ENCODE data around the gene LAG3.

Gene LAG3

GRCh38 chr12:6745741-6746525, 26.4 kb upstream of the LAG3 start:
- H3K4me1 ChIP-seq (ENCODE audit: insufficient read depth, low read length) = no peaks in the 10 kb centered on the region
- H3K36me3 ChIP-seq (ENCODE audit: insufficient read depth, low read length) = peaks cover 44% of the 10 kb centered on the region
- H2AFZ ChIP-seq (ENCODE audit: low read depth, low read length) = no peak overlapping the region
- H3K9me3 ChIP-seq (ENCODE audit: low read length) = no peaks in the 10 kb centered on the region
- no peak overlapping the region for H3K4me3 ChIP-seq (ENCODE audit: low read length)
- no peaks in the 10 kb centered on the region for H3K27me3 ChIP-seq (ENCODE audit: insufficient read depth, low read length)

GRCh38 chr12:6747216-6747615, 25.1 kb upstream of the LAG3 start:
- Histone ChIP-seq H3K27me3 (ENCODE audit: insufficient read depth, low read length) (no peaks in the 10 kb centered on the region), H3K36me3 (ENCODE audit: insufficient read depth, low read length) (peaks cover 55% of the 10 kb centered on the region), H3K9me3 (ENCODE audit: low read length) (no peaks in the 10 kb centered on the region), H2AFZ (ENCODE audit: low read depth, low read length) (no peak overlapping the region), H3K4me3 (ENCODE audit: low read length) (no peak overlapping the region), H3K4me1 (ENCODE audit: insufficient read depth, low read length) (peaks cover 8% of the 10 kb centered on the region)

- Histone ChIP-seq H3K4me3 (ENCODE audit: low read length) (no peak overlapping the region), H2AFZ (ENCODE audit: low read depth, low read length) (no peak overlapping the region), H3K27me3 (ENCODE audit: insufficient read depth, low read length) (no peaks in the 10 kb centered on the region), H3K9me3 (ENCODE audit: low read length) (no peaks in the 10 kb centered on the region), H3K36me3 (ENCODE audit: insufficient read depth, low read length) (peaks cover 55% of the 10 kb centered on the region), H3K4me1 (ENCODE audit: insufficient read depth, low read length) (peaks cover 12% of the 10 kb centered on the region)
Measured at GRCh38 chr12:6748761-6749160, 23.6 kb upstream of the LAG3 start.

- Histone ChIP-seq H3K36me3 (ENCODE audit: insufficient read depth, low read length) (peaks cover 55% of the 10 kb centered on the region), H3K4me3 (ENCODE audit: low read length) (no peak overlapping the region), H3K4me1 (ENCODE audit: insufficient read depth, low read length) (peaks cover 19% of the 10 kb centered on the region), H3K9me3 (ENCODE audit: low read length) (no peaks in the 10 kb centered on the region), H2AFZ (ENCODE audit: low read depth, low read length) (no peak overlapping the region), H3K27me3 (ENCODE audit: insufficient read depth, low read length) (no peaks in the 10 kb centered on the region)
Measured at GRCh38 chr12:6750506-6750905, 21.8 kb upstream of the LAG3 start.

GRCh38 chr12:6751767-6752166, 20.6 kb upstream of the LAG3 start:
- no peak overlapping the region for H2AFZ ChIP-seq (ENCODE audit: low read depth, low read length)
- H3K36me3 ChIP-seq (ENCODE audit: insufficient read depth, low read length) = peaks cover 51% of the 10 kb centered on the region
- peak overlapping the region; percentile 79 for H3K4me3 ChIP-seq (ENCODE audit: low read length)
- peaks cover 19% of the 10 kb centered on the region for H3K4me1 ChIP-seq (ENCODE audit: insufficient read depth, low read length)
- no peaks in the 10 kb centered on the region for H3K27me3 ChIP-seq (ENCODE audit: insufficient read depth, low read length)
- H3K9me3 ChIP-seq (ENCODE audit: low read length) = no peaks in the 10 kb centered on the region

GRCh38 chr12:6752167-6752920, 20.0 kb upstream of the LAG3 start:
- Histone ChIP-seq H2AFZ (ENCODE audit: low read depth, low read length) (peak overlapping the region; percentile 16), H3K36me3 (ENCODE audit: insufficient read depth, low read length) (peaks cover 45% of the 10 kb centered on the region), H3K4me3 (ENCODE audit: low read length) (peak overlapping the region; percentile 79), H3K4me1 (ENCODE audit: insufficient read depth, low read length) (peaks cover 19% of the 10 kb centered on the region), H3K9me3 (ENCODE audit: low read length) (no peaks in the 10 kb centered on the region), H3K27me3 (ENCODE audit: insufficient read depth, low read length) (no peaks in the 10 kb centered on the region)

- H3K27me3 ChIP-seq (ENCODE audit: insufficient read depth, low read length) = no peaks in the 10 kb centered on the region
- H3K9me3 ChIP-seq (ENCODE audit: low read length) = no peaks in the 10 kb centered on the region
- peak within 1 kb of the TSS; percentile 79 for H3K4me3 ChIP-seq (ENCODE audit: low read length)
- peaks cover 37% of the 10 kb centered on the region for H3K36me3 ChIP-seq (ENCODE audit: insufficient read depth, low read length)
- H3K4me1 ChIP-seq (ENCODE audit: insufficient read depth, low read length) = peaks cover 19% of the 10 kb centered on the region
- peak within 1 kb of the TSS; percentile 16 for H2AFZ ChIP-seq (ENCODE audit: low read depth, low read length)
Measured at GRCh38 chr12:6752921-6753771, 19.2 kb upstream of the LAG3 start, which contains the start of gene MLF2. MLF2 (minus strand) TSS chr12:6753141; CDS start chr12:6752334, 807 bp downstream.

GRCh38 chr12:6753772-6754356, 18.5 kb upstream of the LAG3 start:
- Histone ChIP-seq H3K9me3 (ENCODE audit: low read length) (no peaks in the 10 kb centered on the region), H3K4me1 (ENCODE audit: insufficient read depth, low read length) (peaks cover 21% of the 10 kb centered on the region), H3K4me3 (ENCODE audit: low read length) (peak overlapping the region; percentile 79), H3K27me3 (ENCODE audit: insufficient read depth, low read length) (no peaks in the 10 kb centered on the region), H3K36me3 (ENCODE audit: insufficient read depth, low read length) (peaks cover 30% of the 10 kb centered on the region), H2AFZ (ENCODE audit: low read depth, low read length) (no peak overlapping the region)

GRCh38 chr12:6754411-6754810, 17.9 kb upstream of the LAG3 start:
- Histone ChIP-seq H3K4me1 (ENCODE audit: insufficient read depth, low read length) (peaks cover 21% of the 10 kb centered on the region), H3K36me3 (ENCODE audit: insufficient read depth, low read length) (peaks cover 24% of the 10 kb centered on the region), H3K27me3 (ENCODE audit: insufficient read depth, low read length) (no peaks in the 10 kb centered on the region), H3K9me3 (ENCODE audit: low read length) (no peaks in the 10 kb centered on the region), H3K4me3 (ENCODE audit: low read length) (no peak overlapping the region), H2AFZ (ENCODE audit: low read depth, low read length) (no peak overlapping the region)

- Histone ChIP-seq H3K4me3 (ENCODE audit: low read length) (no peak overlapping the region), H3K27me3 (ENCODE audit: insufficient read depth, low read length) (no peaks in the 10 kb centered on the region), H3K36me3 (ENCODE audit: insufficient read depth, low read length) (no peaks in the 10 kb centered on the region), H3K4me1 (ENCODE audit: insufficient read depth, low read length) (peaks cover 14% of the 10 kb centered on the region), H2AFZ (ENCODE audit: low read depth, low read length) (no peak overlapping the region), H3K9me3 (ENCODE audit: low read length) (no peaks in the 10 kb centered on the region)
Measured at GRCh38 chr12:6757028-6757690, 15.2 kb upstream of the LAG3 start.

- no peaks in the 10 kb centered on the region for H3K36me3 ChIP-seq (ENCODE audit: insufficient read depth, low read length)
- peaks cover 15% of the 10 kb centered on the region for H3K4me1 ChIP-seq (ENCODE audit: insufficient read depth, low read length)
- no peaks in the 10 kb centered on the region for H3K27me3 ChIP-seq (ENCODE audit: insufficient read depth, low read length)
- H2AFZ ChIP-seq (ENCODE audit: low read depth, low read length) = no peak overlapping the region
- no peaks in the 10 kb centered on the region for H3K9me3 ChIP-seq (ENCODE audit: low read length)
- no peak overlapping the region for H3K4me3 ChIP-seq (ENCODE audit: low read length)
Measured at GRCh38 chr12:6758506-6759095, 13.7 kb upstream of the LAG3 start.

GRCh38 chr12:6759741-6760140, 12.6 kb upstream of the LAG3 start:
- H2AFZ ChIP-seq (ENCODE audit: low read depth, low read length) = no peak overlapping the region
- peaks cover 14% of the 10 kb centered on the region for H3K4me1 ChIP-seq (ENCODE audit: insufficient read depth, low read length)
- H3K27me3 ChIP-seq (ENCODE audit: insufficient read depth, low read length) = no peaks in the 10 kb centered on the region
- no peaks in the 10 kb centered on the region for H3K9me3 ChIP-seq (ENCODE audit: low read length)
- no peaks in the 10 kb centered on the region for H3K36me3 ChIP-seq (ENCODE audit: insufficient read depth, low read length)
- H3K4me3 ChIP-seq (ENCODE audit: low read length) = no peak overlapping the region
